ENCODE data around the gene PDLIM4. TPM values are rescaled to one million over a fixed set of nuclear protein-coding genes. Genes with fewer than 3 reads are reported as not detected.

The PDLIM4 gene
- total RNA-seq, 1 experiment from 2014 or later = 7.6 TPM

GRCh38 chr5:132266031-132266835 is 8.7 kb downstream of the PDLIM4 start:
- H4K91ac ChIP-seq (ENCODE audit: insufficient read length, low read depth, low read length) = no peak overlapping the region
- no peak overlapping the region for H3K27ac ChIP-seq (ENCODE audit: insufficient read length, low read depth, low read length)
- Mint-ChIP-seq H3K4me1 (peaks cover 9 to 12% of the 10 kb centered on the region in 2 experiments; a peak in 3 of 4 replicates), H3K4me3 (no peak overlapping the region), H3K27ac (no peak overlapping the region), H3K27me3 (ENCODE audit: low read depth) (no peaks in the 10 kb centered on the region; the same call in 1 of the 2 replicates), H3K9me3 (no peaks in the 10 kb centered on the region), H3K36me3 (ENCODE audit: insufficient read depth in 1 of 3, low read depth in 3 of 3) (0 out of 7 replicates have a peak, but pooled peaks cover 0 to 1% (median 0%) of the 10 kb centered on the region in 3 experiments)
- H3K56ac ChIP-seq (ENCODE audit: insufficient read length, low read depth, low read length) = no peak overlapping the region
- no peak overlapping the region for H3K9ac ChIP-seq (ENCODE audit: extremely low read depth, insufficient read length, low read length)
- no peak overlapping the region for H3K14ac ChIP-seq (ENCODE audit: insufficient read depth, low read length)
- no peak overlapping the region for H3T11ph ChIP-seq (ENCODE audit: low read length)
- WGBS (ENCODE audit: extremely low coverage, insufficient read length, low lambda C conversion rate) = no CpG with 5 or more reads among the region's 7 CpGs
- no peaks in the 10 kb centered on the region for H3K79me2 ChIP-seq (ENCODE audit: insufficient read depth, low read length)
- TF ChIP-seq, protein P1, sequence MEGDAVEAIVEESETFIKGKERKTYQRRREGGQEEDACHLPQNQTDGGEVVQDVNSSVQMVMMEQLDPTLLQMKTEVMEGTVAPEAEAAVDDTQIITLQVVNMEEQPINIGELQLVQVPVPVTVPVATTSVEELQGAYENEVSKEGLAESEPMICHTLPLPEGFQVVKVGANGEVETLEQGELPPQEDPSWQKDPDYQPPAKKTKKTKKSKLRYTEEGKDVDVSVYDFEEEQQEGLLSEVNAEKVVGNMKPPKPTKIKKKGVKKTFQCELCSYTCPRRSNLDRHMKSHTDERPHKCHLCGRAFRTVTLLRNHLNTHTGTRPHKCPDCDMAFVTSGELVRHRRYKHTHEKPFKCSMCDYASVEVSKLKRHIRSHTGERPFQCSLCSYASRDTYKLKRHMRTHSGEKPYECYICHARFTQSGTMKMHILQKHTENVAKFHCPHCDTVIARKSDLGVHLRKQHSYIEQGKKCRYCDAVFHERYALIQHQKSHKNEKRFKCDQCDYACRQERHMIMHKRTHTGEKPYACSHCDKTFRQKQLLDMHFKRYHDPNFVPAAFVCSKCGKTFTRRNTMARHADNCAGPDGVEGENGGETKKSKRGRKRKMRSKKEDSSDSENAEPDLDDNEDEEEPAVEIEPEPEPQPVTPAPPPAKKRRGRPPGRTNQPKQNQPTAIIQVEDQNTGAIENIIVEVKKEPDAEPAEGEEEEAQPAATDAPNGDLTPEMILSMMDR (conservative IDR thresholded peaks at IDR 0.05) = no peak
- H2BK15ac ChIP-seq (ENCODE audit: low read depth, low read length) = no peak overlapping the region
- no peak overlapping the region for H2BK20ac ChIP-seq (ENCODE audit: low read depth, low read length, poor library complexity, severe bottlenecking)
- DNase-seq = no peak
- no peak overlapping the region for H3K4me2 ChIP-seq (ENCODE audit: insufficient read depth, insufficient read length, low read length)
- H3K4me1 ChIP-seq (ENCODE audit: insufficient read depth, low read length) = no peaks in the 10 kb centered on the region
- no peak overlapping the region for H2BK5ac ChIP-seq (ENCODE audit: insufficient read length, low read length)
- no peak overlapping the region for H2BK12ac ChIP-seq (ENCODE audit: insufficient read length, low read depth, low read length)
- H2AFZ ChIP-seq (ENCODE audit: low read length) = no peak overlapping the region
- no peak overlapping the region for H4K8ac ChIP-seq (replicated peaks; ENCODE audit: insufficient read length, low read depth, low read length)
- no peaks in the 10 kb centered on the region for H3K9me3 ChIP-seq (ENCODE audit: control insufficient read depth, low read depth, low read length)
- no peaks in the 10 kb centered on the region for H3K23me2 ChIP-seq (ENCODE audit: insufficient read length, low read depth, low read length, poor library complexity, severe bottlenecking)
- H3K27me3 ChIP-seq (ENCODE audit: insufficient read depth, low read length) = no peaks in the 10 kb centered on the region
- H3K79me1 ChIP-seq (ENCODE audit: insufficient read depth, low read depth, low read length, poor library complexity, severe bottlenecking) = no peaks in the 10 kb centered on the region
- H2BK120ac ChIP-seq (ENCODE audit: low read depth, low read length, poor library complexity, severe bottlenecking) = no peak overlapping the region
- H3K18ac ChIP-seq (ENCODE audit: insufficient read length, low read depth, low read length) = no peak overlapping the region
- no peak overlapping the region for H2AK5ac ChIP-seq (ENCODE audit: insufficient read length, low read length)
- H3K23ac ChIP-seq (ENCODE audit: insufficient read length, low read depth, low read length) = no peak overlapping the region
- H4K20me1 ChIP-seq (ENCODE audit: control insufficient read depth, insufficient read depth, insufficient read length) = no peaks in the 10 kb centered on the region
- H3K4ac ChIP-seq (ENCODE audit: low read depth, low read length) = no peak overlapping the region
- H4K5ac ChIP-seq (ENCODE audit: insufficient read length, low read depth, low read length) = no peak overlapping the region

Data from H9 (cell line).